Cardiac muscle cell (in vitro differentiated cells and primary cell): Measurements from ENCODE around the gene ATXN1. TPM values are rescaled to one million over a fixed set of nuclear protein-coding genes. Genes with fewer than 3 reads are reported as not detected.

Experiments
- DNase-seq, 2 donors: peaks; one replicate each; pipeline versions ENCODE4 v3.0.0 to v3.0.0-alpha.2; 2010 to 2017; ENCODE audit warnings: low read depth in 1 of 2, low spot score in 1 of 2
- H3K27ac ChIP-seq: fragments of 200-600 bp; sonication (generic); 2 replicates; pipeline ENCODE4 v1.5.1; 2016
- H3K27me3 ChIP-seq: fragments of 200-600 bp; sonication (generic); 2 replicates; pipeline ENCODE4 v1.6.0; 2016; ENCODE audit warnings: control low read depth
- H3K36me3 ChIP-seq: fragments of 200-600 bp; sonication (generic); 2 replicates; pipeline ENCODE4 v1.5.1; 2016; ENCODE audit warnings: control low read depth
- H3K4me1 ChIP-seq: fragments of 200-600 bp; sonication (generic); 2 replicates; pipeline ENCODE4 v1.8.1; 2017; ENCODE audit warnings: low read depth, mild to moderate bottlenecking, mixed run types
- H3K4me3 ChIP-seq: fragments of 200-600 bp; sonication (generic); 2 replicates; pipeline ENCODE4 v1.5.1; 2016; ENCODE audit warnings: mild to moderate bottlenecking
- H3K9me3 ChIP-seq: fragments of 200-600 bp; sonication (generic); 2 replicates; pipeline ENCODE4 v1.5.1; 2017; ENCODE audit warnings: low read depth, mild to moderate bottlenecking, control low read depth
- CTCF ChIP-seq: IDR thresholded peaks from 2 replicates; pipeline ENCODE4 v1.5.1; 2012; ENCODE audit warnings: low read depth, mild to moderate bottlenecking, low read length
- polyA plus RNA-seq: library from polyadenylated mRNA; unstranded; fragments of >200 nt; fragmentation: Nextera tagmentation; extraction: Ambion mirVana; gene quantifications from 2 replicates; pipeline ENCODE4 v1.2.1, GENCODE V29; 2016
- total RNA-seq: library from RNA; depleted of rRNA; stranded (reverse); fragments of >200 nt; gene quantifications from 2 replicates; pipeline ENCODE4 v1.2.3, GENCODE V29; 2016

Gene ATXN1
- total and polyA plus RNA-seq, 2 experiments from 2014 or later = 15.1 to 37.4 TPM

- H3K27me3 ChIP-seq = no peaks in the 10 kb centered on the region
- H3K4me3 ChIP-seq = no peak overlapping the region
- no peaks in the 10 kb centered on the region for H3K9me3 ChIP-seq
- no peaks in the 10 kb centered on the region for H3K4me1 ChIP-seq
- no peaks in the 10 kb centered on the region for H3K36me3 ChIP-seq
- DNase-seq = no peak
- no peak overlapping the region for H3K27ac ChIP-seq
- no peak for TF ChIP-seq CTCF
Measured at GRCh38 chr6:16635291-16635809, 125.9 kb downstream of the ATXN1 start.

- DNase-seq = no peak
- H3K4me1 ChIP-seq = no peaks in the 10 kb centered on the region
- no peaks in the 10 kb centered on the region for H3K9me3 ChIP-seq
- no peaks in the 10 kb centered on the region for H3K27me3 ChIP-seq
- no peaks in the 10 kb centered on the region for H3K36me3 ChIP-seq
- TF ChIP-seq CTCF = no peak
- no peak overlapping the region for H3K27ac ChIP-seq
- no peak overlapping the region for H3K4me3 ChIP-seq
Measured at GRCh38 chr6:16634855-16635254, 126.4 kb downstream of the ATXN1 start.

GRCh38 chr6:16633961-16634360, 127.3 kb downstream of the ATXN1 start:
- Histone ChIP-seq H3K27me3 (no peaks in the 10 kb centered on the region), H3K27ac (peak overlapping the region; percentile 14), H3K4me1 (no peaks in the 10 kb centered on the region), H3K4me3 (no peak overlapping the region), H3K36me3 (no peaks in the 10 kb centered on the region), H3K9me3 (no peaks in the 10 kb centered on the region)
- TF ChIP-seq CTCF = no peak
- DNase-seq = no peak

GRCh38 chr6:16633465-16633864, 127.8 kb downstream of the ATXN1 start:
- H3K36me3 ChIP-seq = no peaks in the 10 kb centered on the region
- no peak for TF ChIP-seq CTCF
- no peak overlapping the region for H3K4me3 ChIP-seq
- no peaks in the 10 kb centered on the region for H3K27me3 ChIP-seq
- peak in 1 of 2 donors; percentile 20 for DNase-seq
- H3K4me1 ChIP-seq = no peaks in the 10 kb centered on the region
- H3K27ac ChIP-seq = peak overlapping the region; percentile 14
- H3K9me3 ChIP-seq = no peaks in the 10 kb centered on the region

- Histone ChIP-seq H3K4me3 (no peak overlapping the region), H3K27ac (no peak overlapping the region), H3K27me3 (no peaks in the 10 kb centered on the region), H3K9me3 (no peaks in the 10 kb centered on the region), H3K36me3 (no peaks in the 10 kb centered on the region), H3K4me1 (no peaks in the 10 kb centered on the region)
- no peak for DNase-seq
- TF ChIP-seq CTCF = no peak
Measured at GRCh38 chr6:16632101-16632500, 129.2 kb downstream of the ATXN1 start.
